Measurements from ENCODE around the gene RNF186.

DNA sequence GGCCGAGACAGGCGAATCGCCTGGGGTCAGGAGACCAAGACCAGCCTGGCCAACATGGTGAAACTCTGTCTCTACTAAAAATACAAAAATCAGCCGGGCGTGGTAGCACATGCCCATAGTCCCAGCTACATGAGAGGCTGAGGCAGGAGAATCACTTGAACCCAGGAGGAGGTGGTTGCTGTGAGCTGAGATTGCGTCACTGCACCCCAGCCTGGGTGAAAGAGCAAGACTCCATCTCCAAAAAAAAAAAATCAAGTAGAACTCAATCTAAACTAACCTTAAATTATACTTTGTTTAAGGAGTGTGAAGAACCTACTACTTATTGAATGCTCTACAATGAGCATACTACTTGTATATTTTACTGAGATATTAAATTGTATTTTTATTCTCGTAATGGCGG, 30.5 kb upstream of the RNF186 start:
- TF ChIP-seq, protein P1, sequence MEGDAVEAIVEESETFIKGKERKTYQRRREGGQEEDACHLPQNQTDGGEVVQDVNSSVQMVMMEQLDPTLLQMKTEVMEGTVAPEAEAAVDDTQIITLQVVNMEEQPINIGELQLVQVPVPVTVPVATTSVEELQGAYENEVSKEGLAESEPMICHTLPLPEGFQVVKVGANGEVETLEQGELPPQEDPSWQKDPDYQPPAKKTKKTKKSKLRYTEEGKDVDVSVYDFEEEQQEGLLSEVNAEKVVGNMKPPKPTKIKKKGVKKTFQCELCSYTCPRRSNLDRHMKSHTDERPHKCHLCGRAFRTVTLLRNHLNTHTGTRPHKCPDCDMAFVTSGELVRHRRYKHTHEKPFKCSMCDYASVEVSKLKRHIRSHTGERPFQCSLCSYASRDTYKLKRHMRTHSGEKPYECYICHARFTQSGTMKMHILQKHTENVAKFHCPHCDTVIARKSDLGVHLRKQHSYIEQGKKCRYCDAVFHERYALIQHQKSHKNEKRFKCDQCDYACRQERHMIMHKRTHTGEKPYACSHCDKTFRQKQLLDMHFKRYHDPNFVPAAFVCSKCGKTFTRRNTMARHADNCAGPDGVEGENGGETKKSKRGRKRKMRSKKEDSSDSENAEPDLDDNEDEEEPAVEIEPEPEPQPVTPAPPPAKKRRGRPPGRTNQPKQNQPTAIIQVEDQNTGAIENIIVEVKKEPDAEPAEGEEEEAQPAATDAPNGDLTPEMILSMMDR (IDR thresholded peaks at IDR 0.05), result no peak
- TF ChIP-seq TEAD4 (IDR thresholded peaks at IDR 0.05; ENCODE audit: borderline replicate concordance, insufficient read depth), result no peak
- TF ChIP-seq EZH2phosphoT487 (IDR thresholded peaks at IDR 0.05; ENCODE audit: borderline replicate concordance, low read depth), result no peak
- TF ChIP-seq, protein P2, sequence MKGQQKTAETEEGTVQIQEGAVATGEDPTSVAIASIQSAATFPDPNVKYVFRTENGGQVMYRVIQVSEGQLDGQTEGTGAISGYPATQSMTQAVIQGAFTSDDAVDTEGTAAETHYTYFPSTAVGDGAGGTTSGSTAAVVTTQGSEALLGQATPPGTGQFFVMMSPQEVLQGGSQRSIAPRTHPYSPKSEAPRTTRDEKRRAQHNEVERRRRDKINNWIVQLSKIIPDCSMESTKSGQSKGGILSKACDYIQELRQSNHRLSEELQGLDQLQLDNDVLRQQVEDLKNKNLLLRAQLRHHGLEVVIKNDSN (IDR thresholded peaks at IDR 0.05; ENCODE audit: borderline replicate concordance, low read depth), result no peak
- no peak for TF ChIP-seq RFX5 (IDR thresholded peaks at IDR 0.05; ENCODE audit: low read length)
- TF ChIP-seq NFIC (IDR thresholded peaks at IDR 0.05; ENCODE audit: borderline replicate concordance), result no peak
- TF ChIP-seq POLR2AphosphoS5 (IDR thresholded peaks at IDR 0.05; ENCODE audit: low read depth, low read length), result no peak
- TF ChIP-seq, protein P3, sequence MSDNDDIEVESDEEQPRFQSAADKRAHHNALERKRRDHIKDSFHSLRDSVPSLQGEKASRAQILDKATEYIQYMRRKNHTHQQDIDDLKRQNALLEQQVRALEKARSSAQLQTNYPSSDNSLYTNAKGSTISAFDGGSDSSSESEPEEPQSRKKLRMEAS (IDR thresholded peaks at IDR 0.05; ENCODE audit: low read depth), result no peak
- no peak for TF ChIP-seq NRF1 (IDR thresholded peaks at IDR 0.05; ENCODE audit: low read depth, low read length)
- TF ChIP-seq RAD21 (IDR thresholded peaks at IDR 0.05; ENCODE audit: low read length), result no peak

All from SK-N-SH (cell line).